Adrenal gland (tissue), 12 donors: Measurements from ENCODE around the gene CD44. TPM values are rescaled to one million over a fixed set of nuclear protein-coding genes. Genes with fewer than 3 reads are reported as not detected.

Source experiments
- DNase-seq, 7 donors: peaks; one replicate each; pipeline ENCODE4 v3.0.0-alpha.2; 2019 to 2020
- H3K27ac ChIP-seq, 5 donors: fragments of 200-600 bp; sonication (generic) in 4 of 5; 1 replicate in 3 of 5; 2 replicates in 2 of 5; pipeline versions ENCODE4 v1.5.1 to v1.8.0; 2016 to 2020; ENCODE audit warnings: mild to moderate bottlenecking in 1 of 5
- H3K27me3 ChIP-seq: fragments of 200-600 bp; 2 replicates; pipeline ENCODE4 v1.8.0; 2021
- H3K36me3 ChIP-seq, 2 donors: fragments of 200-600 bp; replicated peaks in 1 of 2; 1 replicate in 1 of 2; 2 replicates in 1 of 2; pipeline versions ENCODE4 v1.5.1 to v1.8.0; 2018 to 2022
- H3K4me1 ChIP-seq, 2 donors: fragments of 200-600 bp; replicated peaks in 1 of 2; 1 replicate in 1 of 2; 2 replicates in 1 of 2; pipeline versions ENCODE4 v1.5.1 to v1.8.0; 2018 to 2021
- H3K4me3 ChIP-seq, 4 donors: fragments of 200-600 bp; sonication (generic) in 3 of 4; one replicate each; pipeline ENCODE4 v1.5.1; 2016 to 2018
- H3K9me3 ChIP-seq, 3 donors: fragments of 200-600 bp; sonication (generic) in 1 of 3; replicated peaks in 1 of 3; 1 replicate in 2 of 3; 2 replicates in 1 of 3; pipeline versions ENCODE4 v1.5.1 to v1.8.0; 2016 to 2021
- CTCF ChIP-seq, 6 experiments: fragments of 450-650 bp in 4 of 6; fragments of 200-600 bp in 2 of 6; sonication (generic) in 1 of 6; IDR thresholded peaks; 1 replicate in 5 of 6; 2 replicates in 1 of 6; pipeline versions ENCODE4 v1.5.1 to v1.8.0; 2016 to 2021; ENCODE audit warnings: antibody characterized with exemption in 6 of 6, mild to moderate bottlenecking in 2 of 6, moderate library complexity in 1 of 6
- POLR2A ChIP-seq, 2 donors: fragments of 450-650 bp; IDR thresholded peaks; one replicate each; pipeline ENCODE4 v1.6.1; 2017; ENCODE audit warnings: antibody characterized with exemption in 2 of 2, mild to moderate bottlenecking in 2 of 2, moderate library complexity in 1 of 2
- WGBS, 4 donors: extraction: QIAGEN DNeasy Blood & Tissue Kit in 2 of 4; methylation state at CpG; one replicate each; pipeline versions ENCODE4 v1.1.5 to v1.1.7; 2013 to 2017; 5-methylcytosine and 5-hydroxymethylcytosine counted together
- intact Hi-C, 2 donors: fragments of 100-400 bp; cut with DNase I; formaldehyde crosslinking; loops; one replicate each; pipeline versions ENCODE4 v1.14.1 to v1.15.0; 2022 to 2023
- polyA plus RNA-seq, 3 donors: library from polyadenylated mRNA; stranded (reverse); fragments of 200-250 nt in 2 of 3; fragments of 350-450 nt in 1 of 3; fragmentation: Illumina TruSeq in 1 of 3; extraction: RNeasy Lipid Tissue Mini Kit (QIAGEN cat#74804) in 1 of 3; gene quantifications; one replicate each; pipeline ENCODE4 v1.2.3, GENCODE V29; 2013 to 2014
- total RNA-seq, 9 donors: library from RNA; depleted of rRNA in 4 of 9; stranded (reverse); fragments of >200 nt in 4 of 9; fragments of 120-200 nt in 1 of 9; fragmentation: NEBNext Ultra II Directional in 1 of 9; extraction: Animal tissue kit (Norgen Biotek cat#: 25700) in 1 of 9; gene quantifications; one replicate each; pipeline versions ENCODE4 v1.1.0 to v1.2.4, GENCODE V29; 2013 to 2023
- donor health status: healthy with polysubstance abuse.
- donor health status: Bipolar disorder and iron deficiency.
- donor health status: DM: yes; HTN: yes; CAD: no.
- donor health status: DM: no; HTN: no; CAD: no.
- donor health status: DM: no; HTN: no; CAD: no.
- donor health status: DM: yes; HTN: yes; CAD: no.

The CD44 gene
- total and polyA plus RNA-seq, 12 donors, result 10.2 to 110 (median 77.5) TPM

DNA sequence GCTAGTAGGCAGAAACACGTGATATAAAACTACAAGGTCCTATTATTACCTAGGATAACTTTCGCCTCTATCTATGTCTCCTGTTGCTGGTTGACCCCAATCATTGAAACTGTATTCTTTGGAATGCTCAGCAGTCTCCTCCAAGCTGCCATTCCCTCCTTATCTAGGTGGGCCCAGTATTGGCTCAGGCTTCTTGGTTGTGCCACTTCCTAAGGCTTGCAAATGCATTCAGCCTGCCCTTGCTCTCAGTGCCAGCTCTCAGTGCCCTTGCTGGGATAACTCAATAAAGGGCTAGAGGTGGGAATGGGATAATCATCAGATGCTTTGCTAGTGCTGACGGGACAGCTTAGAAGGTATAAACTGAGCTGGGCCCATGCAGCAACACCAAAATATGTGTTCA lies 13.6 kb downstream of the CD44 start:
- Histone ChIP-seq H3K36me3 (no peaks in the 10 kb centered on the region), H3K4me1 (no peaks in the 10 kb centered on the region)
- intact Hi-C loops, result no loop called here

DNA sequence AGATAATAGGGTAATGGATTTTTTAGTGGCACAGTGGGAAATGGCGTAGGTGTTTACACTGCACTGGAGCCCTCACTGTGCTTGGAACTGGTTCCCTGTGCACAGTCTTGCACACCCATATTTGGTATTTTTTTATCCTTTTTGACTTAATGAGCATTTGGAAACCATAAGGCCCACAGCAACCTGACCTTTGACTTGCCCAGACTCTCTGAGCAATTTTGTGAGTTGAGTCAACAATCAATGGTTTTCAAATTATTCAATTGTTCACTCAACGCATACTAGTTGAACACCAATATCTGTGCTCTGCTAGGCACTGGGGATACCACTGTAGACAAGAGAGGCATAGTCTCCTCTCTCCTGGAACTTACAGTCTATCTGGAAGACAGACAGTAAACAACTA lies 14.3 kb downstream of the CD44 start:
- peaks cover 0 to 6% of the 10 kb centered on the region in 2 donors for H3K4me1 ChIP-seq

More for the DNA sequence above, 13.6 kb downstream of the CD44 start:
- Histone ChIP-seq H3K27me3 (no peaks in the 10 kb centered on the region), H3K9me3 (no peaks in the 10 kb centered on the region), H3K27ac (no peak overlapping the region), H3K4me3 (no peak overlapping the region)
- DNase-seq, result no peak
- WGBS, 4 donors, result 94 to 96% (median 95%) methylated on average over 3 of the region's 3 CpGs
- TF ChIP-seq POLR2A (IDR thresholded peaks at IDR 0.05) (no peak), CTCF (IDR thresholded peaks at IDR 0.05) (no peak)

GRCh38 chr11:35154952-35155351 lies 16.0 kb downstream of the CD44 start:
- no peak for TF ChIP-seq CTCF (IDR thresholded peaks at IDR 0.05)
- TF ChIP-seq POLR2A (IDR thresholded peaks at IDR 0.05), result no peak
- no peak for DNase-seq
- WGBS, 4 donors, result 93 to 100% (median 100%) methylated on average over 1 of the region's 1 CpG
- intact Hi-C loops, result no loop called here
- Histone ChIP-seq H3K27me3 (no peaks in the 10 kb centered on the region), H3K36me3 (no peaks in the 10 kb centered on the region), H3K27ac (no peak overlapping the region), H3K4me3 (no peak overlapping the region), H3K4me1 (peaks cover 0 to 17% of the 10 kb centered on the region in 2 donors), H3K9me3 (no peaks in the 10 kb centered on the region)

More for the DNA sequence above, 14.3 kb downstream of the CD44 start:
- Histone ChIP-seq H3K4me3 (no peak overlapping the region), H3K36me3 (no peaks in the 10 kb centered on the region), H3K9me3 (no peaks in the 10 kb centered on the region), H3K27me3 (no peaks in the 10 kb centered on the region), H3K27ac (no peak overlapping the region)
- 93 to 96% (median 94%) methylated on average over 2 of the region's 2 CpGs for WGBS, 4 donors
- intact Hi-C loops, result no loop called here
- no peak for DNase-seq
- TF ChIP-seq POLR2A (IDR thresholded peaks at IDR 0.05), result no peak
- no peak for TF ChIP-seq CTCF (IDR thresholded peaks at IDR 0.05)

GRCh38 chr11:35155677-35156076 lies 16.7 kb downstream of the CD44 start:
- H3K4me1 ChIP-seq, result peaks cover 0 to 17% of the 10 kb centered on the region in 2 donors
- H3K9me3 ChIP-seq, result no peaks in the 10 kb centered on the region
- no peak overlapping the region for H3K4me3 ChIP-seq
- no peaks in the 10 kb centered on the region for H3K27me3 ChIP-seq
- H3K36me3 ChIP-seq, result no peaks in the 10 kb centered on the region
- intact Hi-C loops, result no loop called here
- DNase-seq, result no peak
- no peak overlapping the region for H3K27ac ChIP-seq
- TF ChIP-seq CTCF (IDR thresholded peaks at IDR 0.05) (no peak), POLR2A (IDR thresholded peaks at IDR 0.05) (no peak)
- 87 to 90% (median 87%) methylated on average over 5 of the region's 5 CpGs for WGBS, 4 donors
